Measurements from ENCODE around the gene S1PR1. TPM values are rescaled to one million over a fixed set of nuclear protein-coding genes. Genes with fewer than 3 reads are reported as not detected.

Gene S1PR1
- total RNA-seq, 1 donor from 2014 or later: 8.7 TPM

GRCh38 chr1:101235696-101236515, 913 bp upstream of the S1PR1 start:
- Histone ChIP-seq H3K4me1 (peaks cover 14% of the 10 kb centered on the region), H3K4me3 (peak overlapping the region; percentile 92), H3K36me3 (no peaks in the 10 kb centered on the region), H3K4me2 (peak overlapping the region; percentile 98), H3K9ac (no peak overlapping the region), H4K20me1 (ENCODE audit: low read depth) (peaks cover 4% of the 10 kb centered on the region), H3K9me3 (ENCODE audit: low read depth) (no peaks in the 10 kb centered on the region), H3K27ac (peak overlapping the region; percentile 30), H3K27me3 (peaks cover 27% of the 10 kb centered on the region), H3K79me2 (ENCODE audit: low read depth) (no peaks in the 10 kb centered on the region), H3F3A (ENCODE audit: low read depth) (peaks cover 32% of the 10 kb centered on the region), H2AFZ (replicated peaks) (peak overlapping the region; percentile 92)
- Mint-ChIP-seq H3K9me3 (peaks cover 7% of the 10 kb centered on the region), H3K4me3 (peak overlapping the region; percentile 97), H3K27ac (peak overlapping the region; percentile 97), H3K27me3 (ENCODE audit: insufficient read depth, low read depth) (peaks cover 2% of the 10 kb centered on the region), H3K4me1 (peaks cover 42% of the 10 kb centered on the region), H3K36me3 (peaks cover 22% of the 10 kb centered on the region)
- TF ChIP-seq, protein P1, sequence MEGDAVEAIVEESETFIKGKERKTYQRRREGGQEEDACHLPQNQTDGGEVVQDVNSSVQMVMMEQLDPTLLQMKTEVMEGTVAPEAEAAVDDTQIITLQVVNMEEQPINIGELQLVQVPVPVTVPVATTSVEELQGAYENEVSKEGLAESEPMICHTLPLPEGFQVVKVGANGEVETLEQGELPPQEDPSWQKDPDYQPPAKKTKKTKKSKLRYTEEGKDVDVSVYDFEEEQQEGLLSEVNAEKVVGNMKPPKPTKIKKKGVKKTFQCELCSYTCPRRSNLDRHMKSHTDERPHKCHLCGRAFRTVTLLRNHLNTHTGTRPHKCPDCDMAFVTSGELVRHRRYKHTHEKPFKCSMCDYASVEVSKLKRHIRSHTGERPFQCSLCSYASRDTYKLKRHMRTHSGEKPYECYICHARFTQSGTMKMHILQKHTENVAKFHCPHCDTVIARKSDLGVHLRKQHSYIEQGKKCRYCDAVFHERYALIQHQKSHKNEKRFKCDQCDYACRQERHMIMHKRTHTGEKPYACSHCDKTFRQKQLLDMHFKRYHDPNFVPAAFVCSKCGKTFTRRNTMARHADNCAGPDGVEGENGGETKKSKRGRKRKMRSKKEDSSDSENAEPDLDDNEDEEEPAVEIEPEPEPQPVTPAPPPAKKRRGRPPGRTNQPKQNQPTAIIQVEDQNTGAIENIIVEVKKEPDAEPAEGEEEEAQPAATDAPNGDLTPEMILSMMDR (IDR thresholded peaks at IDR 0.05): no peak
- TF ChIP-seq EZH2phosphoT487 (IDR thresholded peaks at IDR 0.05) (no peak), EZH2 (IDR thresholded peaks at IDR 0.05) (peak; percentile 5)
- DNase-seq (ENCODE audit: low spot score): peak; percentile 78

GRCh38 chr1:101237229-101237837, 514 bp downstream of the S1PR1 start:
- H3K9ac ChIP-seq: no peak overlapping the region
- H3K4me3 Mint-ChIP-seq: peak overlapping the region; percentile 97
- H3K36me3 Mint-ChIP-seq: peaks cover 30% of the 10 kb centered on the region
- H3K9me3 ChIP-seq (ENCODE audit: low read depth): no peaks in the 10 kb centered on the region
- peaks cover 27% of the 10 kb centered on the region for H3K27me3 ChIP-seq
- no peaks in the 10 kb centered on the region for H3K36me3 ChIP-seq
- H3K27ac ChIP-seq: no peak overlapping the region
- peak; percentile 34 for DNase-seq (ENCODE audit: low spot score)
- H3K79me2 ChIP-seq (ENCODE audit: low read depth): no peaks in the 10 kb centered on the region
- H3K27me3 Mint-ChIP-seq (ENCODE audit: insufficient read depth, low read depth): peaks cover 2% of the 10 kb centered on the region
- H3K4me3 ChIP-seq: peak overlapping the region; percentile 92
- peaks cover 32% of the 10 kb centered on the region for H3F3A ChIP-seq (ENCODE audit: low read depth)
- no peak for TF ChIP-seq EZH2 (IDR thresholded peaks at IDR 0.05)
- H4K20me1 ChIP-seq (ENCODE audit: low read depth): peaks cover 4% of the 10 kb centered on the region
- peaks cover 43% of the 10 kb centered on the region for H3K4me1 Mint-ChIP-seq
- peak overlapping the region; percentile 92 for H2AFZ ChIP-seq (replicated peaks)
- peak overlapping the region; percentile 98 for H3K4me2 ChIP-seq
- peaks cover 14% of the 10 kb centered on the region for H3K4me1 ChIP-seq
- peak overlapping the region; percentile 93 for H3K27ac Mint-ChIP-seq
- H3K9me3 Mint-ChIP-seq: no peaks in the 10 kb centered on the region

DNA sequence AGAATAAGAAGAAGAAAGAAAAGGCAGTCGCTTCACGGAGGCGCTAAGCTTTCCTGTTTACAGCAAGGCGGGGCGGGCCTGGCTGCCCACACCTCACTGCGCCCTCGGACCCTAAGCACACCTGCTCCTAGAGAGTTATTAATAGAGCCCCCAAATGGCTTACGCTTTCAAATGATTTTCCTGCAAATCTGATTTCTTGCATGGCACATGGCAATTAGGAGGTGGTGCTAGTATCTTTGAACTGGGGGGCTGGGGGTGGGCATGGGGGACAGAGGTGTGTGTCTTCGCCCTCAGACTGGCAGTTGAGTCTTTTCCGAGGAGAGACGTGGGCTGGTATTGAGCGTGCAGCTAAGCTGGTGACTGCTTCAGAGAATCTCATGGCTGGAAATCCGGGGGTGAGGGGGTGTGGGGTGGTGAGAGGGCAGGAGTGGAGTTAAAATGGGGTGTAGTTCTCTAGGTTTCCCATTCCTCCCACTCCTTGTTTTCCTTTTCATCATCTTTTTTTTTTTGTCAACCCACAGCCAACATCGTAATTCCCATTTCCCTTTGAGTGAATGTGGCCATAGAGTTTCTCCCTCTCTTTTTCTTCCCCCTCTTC, 1.3 kb downstream of the S1PR1 start:
- no peaks in the 10 kb centered on the region for H3K9me3 ChIP-seq (ENCODE audit: low read depth)
- H3K4me3 ChIP-seq: peak overlapping the region; percentile 92
- Mint-ChIP-seq H3K36me3 (peaks cover 35% of the 10 kb centered on the region), H3K27me3 (ENCODE audit: insufficient read depth, low read depth) (peaks cover 2% of the 10 kb centered on the region), H3K27ac (peak overlapping the region; percentile 59), H3K4me1 (peaks cover 42% of the 10 kb centered on the region), H3K9me3 (no peaks in the 10 kb centered on the region), H3K4me3 (peak overlapping the region; percentile 97)
- peak; percentile 62 for DNase-seq (ENCODE audit: low spot score)
- H3K4me1 ChIP-seq: peaks cover 14% of the 10 kb centered on the region
- peaks cover 27% of the 10 kb centered on the region for H3K27me3 ChIP-seq
- no peak overlapping the region for H3K9ac ChIP-seq
- H3K79me2 ChIP-seq (ENCODE audit: low read depth): no peaks in the 10 kb centered on the region
- no peak overlapping the region for H3K27ac ChIP-seq
- H4K20me1 ChIP-seq (ENCODE audit: low read depth): peaks cover 4% of the 10 kb centered on the region
- peaks cover 32% of the 10 kb centered on the region for H3F3A ChIP-seq (ENCODE audit: low read depth)
- H2AFZ ChIP-seq (replicated peaks): no peak overlapping the region
- H3K4me2 ChIP-seq: peak overlapping the region; percentile 98
- H3K36me3 ChIP-seq: no peaks in the 10 kb centered on the region
- TF ChIP-seq, protein P1 (IDR thresholded peaks at IDR 0.05): no peak
- TF ChIP-seq EZH2 (IDR thresholded peaks at IDR 0.05) (no peak), EZH2phosphoT487 (IDR thresholded peaks at IDR 0.05) (no peak)
